HL-60/S4 treated with retinoic acid at 250 ng/mL for 4 days and 3 days (cell line): Measurements from ENCODE around the gene AP1M2.
"Not testable (repeated sequence)": the region's sequence is repeated elsewhere in the genome, so short reads cannot be mapped to it uniquely, and the experiment has no call there.

Source experiments
- in situ Hi-C: fragments of 300-500 bp; cut with MboI; formaldehyde crosslinking; loops from 2 replicates; pipeline ENCODE4 v1.7.0; 2022; ENCODE audit warnings: low sequenced_read_pairs

The AP1M2 gene

GRCh38 chr19:10543420-10544241 lies 43.5 kb downstream of the AP1M2 start, which contains the start of gene ATG4D:
Gene ATG4D (plus strand): TSS chr19:10543904. CDS start chr19:10544091, 187 bp downstream.
- in situ Hi-C loops = no loop called here

GRCh38 chr19:10543059-10543419 lies 44.1 kb downstream of the AP1M2 start:
- in situ Hi-C loops = no loop called here

DNA sequence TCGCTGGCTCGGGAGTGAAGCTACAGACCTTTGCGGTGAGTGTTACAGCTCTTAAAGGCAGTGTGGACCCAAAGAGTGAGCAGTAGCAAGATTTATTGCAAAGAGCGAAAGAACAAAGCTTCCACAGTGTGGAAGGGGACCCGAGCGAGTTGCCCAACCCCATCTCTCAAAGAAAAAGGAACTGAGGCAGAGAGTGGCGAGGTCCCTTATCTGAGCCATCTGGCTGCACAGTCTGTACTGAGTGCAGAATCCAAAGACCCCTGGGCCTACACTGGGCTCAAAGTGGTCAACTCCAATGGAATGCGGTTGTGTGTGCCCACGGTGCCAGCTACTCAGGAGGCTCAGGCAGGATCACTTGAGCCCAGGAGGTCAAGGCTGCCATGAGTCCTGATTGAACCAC lies 48.1 kb downstream of the AP1M2 start:
- in situ Hi-C loops = not testable (repeated sequence)

DNA sequence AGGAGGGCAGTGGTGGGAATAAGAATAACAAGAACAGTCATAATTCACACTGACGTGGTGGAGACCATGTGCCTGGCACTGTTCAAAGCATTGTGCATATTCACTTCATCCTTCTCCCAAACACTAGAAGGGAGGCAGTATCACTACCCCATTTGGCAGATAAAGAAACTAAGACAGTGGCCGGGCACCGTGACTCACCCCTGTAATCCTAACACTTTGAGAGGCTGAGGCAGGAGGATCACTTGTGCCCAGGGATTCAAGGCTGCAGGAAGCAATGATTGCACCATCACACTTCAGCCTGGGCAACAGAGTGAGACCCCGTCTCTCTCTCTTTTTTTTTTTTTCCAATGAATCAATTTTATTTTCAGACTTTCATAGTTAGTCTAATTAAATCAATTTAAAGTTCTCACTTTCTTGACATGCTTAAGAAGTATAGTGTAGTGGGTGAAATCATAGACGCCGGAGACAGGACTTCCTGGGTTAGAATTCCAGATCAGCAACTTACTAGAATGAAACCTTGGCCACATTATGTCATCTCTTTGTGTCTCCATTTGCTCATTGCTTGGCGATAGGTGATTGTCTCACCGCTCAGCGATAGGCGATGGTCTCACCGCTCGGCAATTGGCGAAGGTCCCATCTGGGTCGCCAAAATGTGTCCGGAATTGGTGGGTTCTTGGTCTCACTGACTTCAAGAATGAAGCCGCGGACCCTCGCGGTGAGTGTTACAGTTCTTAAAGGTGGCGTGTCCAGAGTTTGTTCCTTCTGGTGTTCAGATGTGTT lies 48.7 kb downstream of the AP1M2 start:
- in situ Hi-C loops = no loop called here

DNA sequence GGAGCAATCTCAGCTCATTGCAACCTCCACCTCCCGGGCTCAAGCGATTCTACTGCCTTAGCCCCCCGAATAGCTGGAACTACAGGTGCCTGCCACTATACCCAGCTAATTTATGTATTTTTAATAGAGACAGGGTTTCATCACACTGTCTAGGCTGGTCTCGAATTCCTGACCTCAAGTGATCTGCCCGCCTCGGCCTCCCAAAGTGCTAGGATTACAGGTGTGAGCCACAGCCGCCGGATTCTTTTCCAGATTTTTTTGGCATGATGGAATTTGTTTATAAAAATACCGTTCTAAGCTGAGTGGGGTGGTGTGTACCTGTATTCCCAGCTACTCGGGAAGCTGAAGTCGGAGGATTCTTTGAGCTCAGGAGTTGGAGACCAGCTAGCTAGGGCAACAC lies 49.4 kb downstream of the AP1M2 start:
- in situ Hi-C loops = no loop called here

DNA sequence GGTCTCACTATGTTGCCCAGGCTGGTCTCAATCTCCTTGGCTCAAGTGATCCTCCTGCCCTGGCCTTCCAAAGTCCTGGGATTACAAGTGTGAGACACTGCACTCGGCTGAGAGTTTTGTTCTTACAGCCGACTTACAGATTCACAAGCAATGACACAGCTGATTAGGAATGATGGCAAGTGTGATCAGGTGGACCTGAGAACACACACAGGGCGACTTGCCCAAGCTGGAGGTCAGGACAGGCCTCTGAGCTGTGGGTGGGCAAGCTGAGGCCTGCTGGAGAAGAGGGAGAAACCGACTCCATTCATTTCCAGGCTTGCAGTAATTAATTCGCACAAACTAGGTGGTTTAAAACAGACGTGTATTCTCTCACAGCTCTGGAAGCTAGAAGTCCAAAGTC lies 51.5 kb downstream of the AP1M2 start:
- in situ Hi-C loops = no loop called here

- in situ Hi-C loops = no loop called here
These were observed 53.3 kb downstream of the AP1M2 start for GRCh38 chr19:10533646-10534386.

- in situ Hi-C loops = no loop called here
These were observed 54.7 kb downstream of the AP1M2 start for GRCh38 chr19:10532457-10532856.

- in situ Hi-C loops = not testable (repeated sequence)
These were observed 60.2 kb downstream of the AP1M2 start for GRCh38 chr19:10526887-10527286.

DNA sequence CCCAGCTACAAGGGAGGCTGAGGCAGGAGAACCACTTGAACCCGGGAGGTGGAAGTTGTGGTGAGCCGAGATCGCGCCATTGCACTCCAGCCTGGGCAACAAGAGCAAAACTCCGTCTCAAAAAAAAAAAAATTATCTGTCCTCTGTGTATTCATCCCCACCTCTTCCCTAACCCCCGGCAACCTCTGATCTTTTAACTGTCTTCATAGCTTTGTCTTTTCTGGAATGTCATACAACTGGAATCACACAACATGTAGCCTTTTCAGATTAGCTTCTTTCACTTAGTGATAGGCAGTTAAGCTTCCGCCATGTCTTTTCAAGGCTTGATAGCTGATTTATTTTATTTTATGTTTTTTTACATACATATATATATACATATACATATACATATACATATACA lies 61.5 kb downstream of the AP1M2 start:
- in situ Hi-C loops = no loop called here

DNA sequence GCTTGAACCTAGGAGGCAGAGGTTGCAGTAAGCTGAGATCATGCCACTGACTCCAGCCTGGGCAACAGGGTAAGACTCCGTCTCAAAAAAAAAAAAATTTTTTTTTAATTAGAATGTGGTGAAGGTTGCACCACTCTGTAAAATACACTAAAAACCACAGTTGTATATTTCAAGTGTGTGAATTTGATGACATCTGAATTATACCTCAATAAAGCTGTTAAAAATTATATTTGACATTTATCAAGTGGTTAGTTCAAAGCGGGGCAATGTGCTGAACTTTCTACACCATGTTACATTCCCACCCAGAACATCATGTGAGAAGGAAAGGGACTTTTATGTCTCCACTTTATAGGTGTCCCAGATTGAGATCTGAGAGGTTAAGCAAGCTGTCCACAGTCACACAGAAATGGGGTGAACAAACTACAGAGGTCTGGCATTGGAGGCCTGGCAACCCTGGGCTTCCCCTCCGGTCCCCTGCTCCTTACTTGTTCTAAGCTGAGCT lies 63.9 kb downstream of the AP1M2 start:
- in situ Hi-C loops = no loop called here
